ENCODE measurements around the gene THRB. TPM values are rescaled to one million over a fixed set of nuclear protein-coding genes. Genes with fewer than 3 reads are reported as not detected.

THRB gene
- total and polyA plus RNA-seq, 10 donors: 1.00 to 26.6 (median 16.2) TPM

GRCh38 chr3:24435584-24435983 lies 59.1 kb downstream of the THRB start:
- Histone ChIP-seq H3K4me3 (no peak overlapping the region), H3K27ac (no peak overlapping the region), H3K4me1 (no peaks in the 10 kb centered on the region), H3K9me3 (no peaks in the 10 kb centered on the region), H3K27me3 (replicated peaks in 1 of 7) (no peaks in the 10 kb centered on the region), H3K36me3 (no peaks in the 10 kb centered on the region)
- intact Hi-C loops (cut with DNase I; ENCODE audit: low total_unique reads): no loop called here
- DNase-seq: no peak
- no peak for TF ChIP-seq POLR2AphosphoS5 (IDR thresholded peaks at IDR 0.05)
- TF ChIP-seq POLR2A (IDR thresholded peaks at IDR 0.05): no peak
- WGBS, 5 donors: 94 to 97% (median 95%) methylated on average over 5 of the region's 5 CpGs

- H3K36me3 ChIP-seq: no peaks in the 10 kb centered on the region
- intact Hi-C loops (cut with DNase I; ENCODE audit: low total_unique reads): no loop called here
- no peaks in the 10 kb centered on the region for H3K4me1 ChIP-seq
- TF ChIP-seq POLR2A (IDR thresholded peaks at IDR 0.05): no peak
- TF ChIP-seq CTCF (IDR thresholded peaks at IDR 0.05 in 8 of 11, conservative IDR thresholded peaks at IDR 0.05 in 3 of 11): no peak
- no peak for TF ChIP-seq POLR2AphosphoS5 (IDR thresholded peaks at IDR 0.05)
- no peak for DNase-seq
- peaks cover 0 to 5% (median 0%) of the 10 kb centered on the region in 8 donors for H3K9me3 ChIP-seq
- no peaks in the 10 kb centered on the region for H3K27me3 ChIP-seq (replicated peaks in 1 of 7)
- H3K4me3 ChIP-seq: no peak overlapping the region
- 73 to 96% (median 75%) methylated on average over 1 of the region's 1 CpG for WGBS, 5 donors
- H3K27ac ChIP-seq: no peak overlapping the region
Observed at GRCh38 chr3:24434651-24435050, 60.0 kb downstream of the THRB start.

- no peak for DNase-seq
- no peak for TF ChIP-seq POLR2A (IDR thresholded peaks at IDR 0.05)
- no peak for TF ChIP-seq CTCF (IDR thresholded peaks at IDR 0.05 in 8 of 11, conservative IDR thresholded peaks at IDR 0.05 in 3 of 11)
- TF ChIP-seq POLR2AphosphoS5 (IDR thresholded peaks at IDR 0.05): no peak
- Histone ChIP-seq H3K27me3 (replicated peaks in 1 of 7) (no peaks in the 10 kb centered on the region), H3K4me3 (no peak overlapping the region), H3K36me3 (no peaks in the 10 kb centered on the region), H3K27ac (no peak overlapping the region), H3K4me1 (no peaks in the 10 kb centered on the region), H3K9me3 (peaks cover 0 to 5% (median 0%) of the 10 kb centered on the region in 8 donors)
- 79 to 88% (median 82%) methylated on average over 5 of the region's 5 CpGs for WGBS, 5 donors
- intact Hi-C loops (cut with DNase I; ENCODE audit: low total_unique reads): no loop called here
Observed at GRCh38 chr3:24433838-24434591, 60.6 kb downstream of the THRB start.

- DNase-seq: no peak
- H3K9me3 ChIP-seq: peaks cover 0 to 5% (median 0%) of the 10 kb centered on the region in 8 donors
- peaks cover 0 to 2% (median 0%) of the 10 kb centered on the region in 6 donors for H3K4me1 ChIP-seq
- intact Hi-C loops (cut with DNase I; ENCODE audit: low total_unique reads): no loop called here
- TF ChIP-seq POLR2A (IDR thresholded peaks at IDR 0.05) (no peak), CTCF (IDR thresholded peaks at IDR 0.05 in 8 of 11, conservative IDR thresholded peaks at IDR 0.05 in 3 of 11) (no peak), POLR2AphosphoS5 (IDR thresholded peaks at IDR 0.05) (no peak)
- no peaks in the 10 kb centered on the region for H3K27me3 ChIP-seq (replicated peaks in 1 of 7)
- no peaks in the 10 kb centered on the region for H3K36me3 ChIP-seq
- no peak overlapping the region for H3K27ac ChIP-seq
- H3K4me3 ChIP-seq: no peak overlapping the region
Observed at GRCh38 chr3:24432989-24433388, 61.7 kb downstream of the THRB start.
